WI38 (cell line): ENCODE data around the gene TOX3.

Experiments used
- H3K4me3 ChIP-seq: 2 replicates; pipeline ENCODE4 v1.5.1; 2011; ENCODE audit warnings: low read depth, mild to moderate bottlenecking, control low read depth, low read length
- TF ChIP-seq, protein P1 (sequence below): IDR thresholded peaks from 2 replicates; pipeline ENCODE4 v1.5.1; 2012; ENCODE audit warnings: low read depth, mild to moderate bottlenecking, control low read depth, low read length

TOX3 gene

DNA sequence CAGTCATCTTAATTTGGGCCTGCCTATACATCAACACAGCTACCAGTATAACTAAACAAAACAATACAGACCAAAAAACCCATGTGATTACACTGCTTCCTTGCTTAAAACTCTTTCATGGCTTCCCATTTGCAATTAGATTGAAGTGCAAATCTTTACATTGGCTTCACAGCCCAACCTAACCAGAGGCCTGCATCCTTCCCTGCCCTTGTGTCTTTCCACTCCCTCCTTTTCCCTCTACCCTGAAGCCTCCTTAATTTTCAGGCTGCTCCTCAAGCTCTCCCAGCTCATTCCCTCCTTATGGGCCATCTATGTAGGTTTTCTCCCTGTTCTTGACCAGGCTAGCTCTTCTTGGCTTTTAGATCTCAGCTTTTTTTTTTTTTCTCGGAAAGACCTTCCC lies 147.8 kb downstream of the TOX3 start:
- no peak overlapping the region for H3K4me3 ChIP-seq
- TF ChIP-seq, protein P1, sequence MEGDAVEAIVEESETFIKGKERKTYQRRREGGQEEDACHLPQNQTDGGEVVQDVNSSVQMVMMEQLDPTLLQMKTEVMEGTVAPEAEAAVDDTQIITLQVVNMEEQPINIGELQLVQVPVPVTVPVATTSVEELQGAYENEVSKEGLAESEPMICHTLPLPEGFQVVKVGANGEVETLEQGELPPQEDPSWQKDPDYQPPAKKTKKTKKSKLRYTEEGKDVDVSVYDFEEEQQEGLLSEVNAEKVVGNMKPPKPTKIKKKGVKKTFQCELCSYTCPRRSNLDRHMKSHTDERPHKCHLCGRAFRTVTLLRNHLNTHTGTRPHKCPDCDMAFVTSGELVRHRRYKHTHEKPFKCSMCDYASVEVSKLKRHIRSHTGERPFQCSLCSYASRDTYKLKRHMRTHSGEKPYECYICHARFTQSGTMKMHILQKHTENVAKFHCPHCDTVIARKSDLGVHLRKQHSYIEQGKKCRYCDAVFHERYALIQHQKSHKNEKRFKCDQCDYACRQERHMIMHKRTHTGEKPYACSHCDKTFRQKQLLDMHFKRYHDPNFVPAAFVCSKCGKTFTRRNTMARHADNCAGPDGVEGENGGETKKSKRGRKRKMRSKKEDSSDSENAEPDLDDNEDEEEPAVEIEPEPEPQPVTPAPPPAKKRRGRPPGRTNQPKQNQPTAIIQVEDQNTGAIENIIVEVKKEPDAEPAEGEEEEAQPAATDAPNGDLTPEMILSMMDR, result no peak

DNA sequence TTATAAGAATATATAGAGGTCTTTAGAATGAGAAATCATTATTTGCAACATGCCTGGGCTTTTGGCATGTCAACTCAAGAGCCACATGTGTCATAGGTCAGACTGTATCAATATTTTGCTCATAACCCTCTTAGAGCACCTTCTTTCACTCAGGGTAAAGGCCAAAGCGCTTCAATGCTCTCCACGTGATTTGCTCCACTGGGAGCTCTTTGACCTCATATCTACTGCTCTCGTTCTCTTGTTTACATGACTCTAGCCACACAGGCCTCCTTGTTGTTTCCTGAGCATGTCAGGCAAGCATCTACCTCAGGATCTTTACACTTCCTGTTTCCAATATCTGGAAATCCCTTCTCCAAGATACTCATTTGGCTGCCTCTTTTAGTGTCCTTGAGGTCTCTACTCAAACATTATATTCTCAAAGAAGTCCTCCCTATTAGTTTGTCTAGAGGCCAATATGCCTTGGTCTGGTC lies 148.4 kb downstream of the TOX3 start:
- no peak overlapping the region for H3K4me3 ChIP-seq
- TF ChIP-seq, protein P1, result no peak

DNA sequence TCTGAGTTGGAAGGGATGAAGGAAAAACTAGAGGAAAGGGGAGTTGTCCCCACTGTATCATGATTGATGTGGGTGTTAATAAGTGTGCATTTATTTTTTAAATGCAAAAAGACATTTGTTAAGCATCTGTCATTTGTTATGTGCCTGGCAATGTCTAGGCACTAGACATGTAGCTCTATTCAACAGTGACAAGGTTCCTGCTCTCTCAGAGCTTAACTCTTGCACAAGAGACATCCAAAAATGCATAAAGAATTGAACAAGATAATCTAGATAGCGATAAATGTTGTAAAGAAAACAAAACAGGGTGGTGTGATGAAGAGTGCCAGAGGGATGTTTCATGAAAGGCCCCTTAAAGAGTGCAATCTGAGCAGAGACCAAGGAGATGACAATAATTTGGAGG lies 148.9 kb downstream of the TOX3 start:
- H3K4me3 ChIP-seq, result no peak overlapping the region
- TF ChIP-seq, protein P1, result no peak

DNA sequence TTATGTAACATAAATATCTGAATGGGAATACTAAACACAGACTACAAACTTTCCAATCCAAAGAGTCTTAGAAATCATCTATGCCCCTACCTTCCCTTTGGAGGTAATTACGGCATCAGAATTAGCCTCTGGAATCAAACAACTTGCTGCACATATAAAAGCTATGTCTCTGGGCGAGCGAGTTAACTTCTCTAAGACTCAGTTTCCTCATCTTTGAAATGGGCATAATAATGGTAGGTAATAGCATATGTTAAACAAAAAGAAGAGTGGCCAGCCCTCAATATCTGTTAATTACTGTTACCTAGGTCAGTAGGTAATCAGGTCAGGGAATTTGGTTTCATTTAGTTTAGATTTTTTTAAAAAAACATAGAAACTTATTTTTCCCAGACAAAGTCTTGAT lies 153.5 kb downstream of the TOX3 start:
- no peak overlapping the region for H3K4me3 ChIP-seq
- TF ChIP-seq, protein P1, result no peak

DNA sequence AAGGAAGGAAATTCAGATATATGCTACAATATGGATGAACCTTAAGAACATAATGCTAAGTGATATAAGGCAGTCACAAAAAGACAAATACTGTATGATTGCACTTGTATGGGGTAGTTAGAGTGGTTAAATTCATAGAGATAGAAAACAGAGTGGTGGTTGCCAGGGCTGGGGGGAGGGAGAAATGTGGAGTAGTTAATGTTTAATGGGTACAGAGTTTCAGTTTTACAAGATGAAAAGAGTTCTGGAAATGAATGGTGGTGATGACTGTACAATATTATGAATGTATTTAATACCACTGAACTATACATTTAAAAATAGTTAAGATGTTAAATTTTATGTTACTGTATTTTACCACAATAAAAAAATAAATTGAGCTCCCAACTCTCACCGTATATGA lies 157.9 kb downstream of the TOX3 start:
- TF ChIP-seq, protein P1, result no peak
- no peak overlapping the region for H3K4me3 ChIP-seq
